RWPE1 (cell line): Measurements from ENCODE around the gene C7orf33.

Source experiments
- CTCF ChIA-PET: fragments of 350-600 bp; sonication (Branson Sonifier 250); formaldehyde crosslinking; extraction: SDS; loops from one replicate; lab custom pipeline; 2021; lab: Yijun Ruan, JAX
- POLR2A ChIA-PET: fragments of 400-600 bp; formaldehyde crosslinking; extraction: SDS; loops from one replicate; lab custom pipeline; 2020; ENCODE audit warnings: antibody characterized with exemption; ENCODE audit not compliant: low non-redundant PET; lab: Yijun Ruan, JAX
- DNase-seq: peaks from one replicate; pipeline ENCODE4 v3.0.0; 2012; ENCODE audit warnings: low spot score
- H3K27ac ChIP-seq: fragments of 450-650 bp; 2 replicates; pipeline ENCODE4 v1.5.1; 2017
- TF ChIP-seq, protein P1 (sequence below): fragments of 450-650 bp; conservative IDR thresholded peaks from 2 replicates; pipeline ENCODE4 v1.5.1; 2017; ENCODE audit warnings: low read depth, mild to moderate bottlenecking

The C7orf33 gene

DNA sequence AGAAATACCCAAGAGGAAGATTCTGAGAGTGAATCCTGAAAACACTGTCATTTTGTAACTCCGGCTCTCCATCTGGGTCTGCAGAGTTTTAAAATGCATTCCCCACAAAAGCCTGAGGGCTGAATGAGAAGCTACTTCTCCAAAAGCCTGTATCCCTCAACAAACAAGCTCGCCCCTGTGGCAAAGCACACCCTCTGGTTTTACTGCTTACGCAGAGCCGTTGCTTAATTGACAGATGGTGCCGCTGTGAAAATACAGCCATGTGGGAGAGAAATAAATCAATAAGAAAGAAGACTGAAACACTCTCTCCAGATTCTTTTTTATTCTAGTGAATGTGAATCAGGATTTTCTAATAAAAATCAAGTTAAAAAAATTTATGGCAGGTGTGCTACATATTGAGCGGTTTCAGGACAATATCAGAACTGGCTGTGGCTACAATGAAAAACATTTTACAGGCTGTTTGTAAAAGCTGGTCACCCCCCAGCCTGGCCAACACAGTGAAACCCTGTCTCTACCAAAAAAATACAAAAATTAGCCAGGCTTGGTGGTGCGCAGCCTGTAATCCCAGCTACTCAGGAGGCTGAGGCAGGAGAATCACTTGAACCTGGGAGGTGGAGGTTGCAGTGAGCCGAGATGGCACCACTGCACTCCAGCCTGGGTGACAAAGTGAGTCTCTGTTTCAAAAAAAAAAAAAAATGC is 32.5 kb downstream of the C7orf33 start:
- TF ChIP-seq, protein P1, sequence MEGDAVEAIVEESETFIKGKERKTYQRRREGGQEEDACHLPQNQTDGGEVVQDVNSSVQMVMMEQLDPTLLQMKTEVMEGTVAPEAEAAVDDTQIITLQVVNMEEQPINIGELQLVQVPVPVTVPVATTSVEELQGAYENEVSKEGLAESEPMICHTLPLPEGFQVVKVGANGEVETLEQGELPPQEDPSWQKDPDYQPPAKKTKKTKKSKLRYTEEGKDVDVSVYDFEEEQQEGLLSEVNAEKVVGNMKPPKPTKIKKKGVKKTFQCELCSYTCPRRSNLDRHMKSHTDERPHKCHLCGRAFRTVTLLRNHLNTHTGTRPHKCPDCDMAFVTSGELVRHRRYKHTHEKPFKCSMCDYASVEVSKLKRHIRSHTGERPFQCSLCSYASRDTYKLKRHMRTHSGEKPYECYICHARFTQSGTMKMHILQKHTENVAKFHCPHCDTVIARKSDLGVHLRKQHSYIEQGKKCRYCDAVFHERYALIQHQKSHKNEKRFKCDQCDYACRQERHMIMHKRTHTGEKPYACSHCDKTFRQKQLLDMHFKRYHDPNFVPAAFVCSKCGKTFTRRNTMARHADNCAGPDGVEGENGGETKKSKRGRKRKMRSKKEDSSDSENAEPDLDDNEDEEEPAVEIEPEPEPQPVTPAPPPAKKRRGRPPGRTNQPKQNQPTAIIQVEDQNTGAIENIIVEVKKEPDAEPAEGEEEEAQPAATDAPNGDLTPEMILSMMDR: no peak
- no peak for DNase-seq
- ChIA-PET POLR2A (no interaction called here), CTCF (no interaction called here)
- no peak overlapping the region for H3K27ac ChIP-seq

GRCh38 chr7:148623586-148624282 is 33.2 kb downstream of the C7orf33 start:
- TF ChIP-seq, protein P1: no peak
- no peak for DNase-seq
- ChIA-PET CTCF (interaction anchor here (0.7 kb wide), 1 partner anchor 10 kb away, joined by 3 read pairs; no protein-coding TSS in a partner anchor), POLR2A (no interaction called here)
- H3K27ac ChIP-seq: no peak overlapping the region

DNA sequence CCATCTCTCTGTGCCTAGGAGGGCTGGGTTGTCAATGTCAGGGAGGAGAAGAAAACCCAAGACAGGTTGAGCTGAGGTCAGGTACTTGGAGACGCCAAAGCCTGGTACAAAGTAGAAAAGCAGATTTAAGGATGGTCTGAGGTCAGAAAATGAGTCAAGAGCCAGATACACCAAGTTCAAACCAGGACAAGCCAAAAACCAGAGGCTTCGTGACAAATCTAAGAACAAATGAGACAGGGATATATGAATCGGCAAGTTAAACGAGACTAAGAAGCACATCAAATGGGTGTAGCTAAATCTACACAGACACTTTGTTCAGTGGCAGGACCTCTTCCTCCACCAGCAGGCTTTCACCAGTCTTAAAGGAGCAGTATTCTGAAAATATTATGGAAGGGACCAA is 34.2 kb downstream of the C7orf33 start:
- DNase-seq: no peak
- no peak overlapping the region for H3K27ac ChIP-seq
- ChIA-PET POLR2A (no interaction called here), CTCF (no interaction called here)
- TF ChIP-seq, protein P1: no peak

- TF ChIP-seq, protein P1: no peak
- POLR2A ChIA-PET: no interaction called here
- H3K27ac ChIP-seq: no peak overlapping the region
- CTCF ChIA-PET: no interaction called here
- DNase-seq: no peak
Observed at GRCh38 chr7:148625342-148625741, 34.8 kb downstream of the C7orf33 start.

DNA sequence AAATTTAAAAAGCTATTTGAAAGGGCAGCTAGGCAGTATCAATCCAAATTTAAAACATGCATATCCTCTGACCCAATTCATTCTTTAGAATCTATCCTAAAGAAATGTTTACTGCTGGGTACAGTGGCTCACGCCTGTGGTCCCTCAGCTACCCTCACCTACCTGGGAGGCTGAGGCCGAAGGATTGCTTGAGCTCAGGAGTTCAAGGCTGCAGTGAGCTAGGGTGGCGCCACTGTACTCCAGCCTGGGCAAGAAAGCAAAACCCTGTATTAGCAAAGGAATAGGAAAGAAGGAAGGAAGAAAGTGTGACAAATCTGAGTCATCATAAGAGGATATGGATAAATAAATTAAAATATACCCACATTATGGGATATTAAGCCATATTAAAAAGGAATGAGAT is 36.3 kb downstream of the C7orf33 start:
- TF ChIP-seq, protein P1: no peak
- POLR2A ChIA-PET: no interaction called here
- CTCF ChIA-PET: no interaction called here
- no peak for DNase-seq
- no peak overlapping the region for H3K27ac ChIP-seq

- ChIA-PET CTCF (no interaction called here), POLR2A (interaction anchor here (0.7 kb wide), 1 partner anchor 382 kb away, joined by 4 read pairs; no protein-coding TSS in a partner anchor)
- DNase-seq: no peak
- no peak overlapping the region for H3K27ac ChIP-seq
- TF ChIP-seq, protein P1: no peak
Observed at GRCh38 chr7:148628011-148628410, 37.4 kb downstream of the C7orf33 start.
